WTC11 (cell line): Measurements from ENCODE around the gene TRMT44.
A peak's percentile ranks its signal among the peaks of the same experiment; 100 is the strongest.

ENCODE experiments used
- ESRRA ChIP-seq: sonication (generic); formaldehyde crosslinking; IDR thresholded peaks from 2 replicates; pipeline ENCODE4 v1.8.1; 2022; ENCODE audit warnings: mild to moderate bottlenecking, missing genetic modification reagents, borderline replicate concordance
- JAZF1 ChIP-seq: fragments of 250-450 bp; sonication (Bioruptor Pico); IDR thresholded peaks from 2 replicates; pipeline ENCODE4 v1.9.0; 2021; ENCODE audit warnings: moderate library complexity, mild to moderate bottlenecking, inconsistent platforms
- SOX15 ChIP-seq: fragments of 250-450 bp; sonication (Bioruptor Pico); IDR thresholded peaks from 2 replicates; pipeline ENCODE4 v1.9.0; 2021; ENCODE audit warnings: mild to moderate bottlenecking
- TF ChIP-seq, protein P1 (sequence below): fragments of 250-450 bp; sonication (Bioruptor Pico); IDR thresholded peaks from 2 replicates; pipeline ENCODE4 v1.8.0; 2021; ENCODE audit warnings: mild to moderate bottlenecking
- TF ChIP-seq, protein P2 (sequence below): fragments of 250-450 bp; sonication (Bioruptor Pico); IDR thresholded peaks from 2 replicates; pipeline ENCODE4 v2.1.2; 2022; ENCODE audit warnings: mild to moderate bottlenecking, moderate library complexity
- TF ChIP-seq, protein P3 (sequence below): sonication (generic); formaldehyde crosslinking; IDR thresholded peaks from 2 replicates; pipeline ENCODE4 v1.8.1; 2022; ENCODE audit warnings: mild to moderate bottlenecking, moderate library complexity, missing genetic modification reagents
- TF ChIP-seq, protein P4 (sequence below): fragments of 200-600 bp; IDR thresholded peaks from 2 replicates; pipeline ENCODE4 v1.8.0; 2022; ENCODE audit warnings: antibody characterized with exemption

DNA sequence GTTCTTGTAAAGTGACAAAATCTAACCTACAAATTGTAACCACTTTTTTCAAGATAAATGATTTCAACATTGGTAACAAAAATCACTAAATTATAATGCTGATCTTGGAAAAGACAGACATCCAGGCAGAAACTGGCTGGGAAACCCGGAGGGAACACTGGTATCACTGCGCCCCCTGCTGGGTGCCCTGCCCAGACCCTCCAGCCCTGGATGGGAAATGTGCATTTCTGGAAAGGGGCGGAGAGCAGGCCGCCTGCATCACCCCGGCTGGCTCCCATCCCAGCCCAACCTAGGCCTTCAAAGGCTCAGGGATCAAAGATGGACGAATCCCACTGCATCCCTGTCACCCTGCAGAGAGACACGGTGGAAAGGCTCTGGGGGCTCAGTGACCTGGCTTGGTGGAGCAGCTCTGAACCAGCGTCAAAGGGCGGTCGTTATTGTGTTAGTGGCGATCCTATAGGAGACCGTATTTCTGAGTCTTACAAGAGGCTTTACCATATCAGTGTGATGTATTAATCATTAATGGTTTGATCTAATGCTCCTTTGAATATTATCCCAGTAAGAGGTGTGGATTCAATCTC lies 37.3 kb upstream of the TRMT44 start:
- no peak for TF ChIP-seq ESRRA (CRISPR knock-in tag)
- TF ChIP-seq, protein P1, sequence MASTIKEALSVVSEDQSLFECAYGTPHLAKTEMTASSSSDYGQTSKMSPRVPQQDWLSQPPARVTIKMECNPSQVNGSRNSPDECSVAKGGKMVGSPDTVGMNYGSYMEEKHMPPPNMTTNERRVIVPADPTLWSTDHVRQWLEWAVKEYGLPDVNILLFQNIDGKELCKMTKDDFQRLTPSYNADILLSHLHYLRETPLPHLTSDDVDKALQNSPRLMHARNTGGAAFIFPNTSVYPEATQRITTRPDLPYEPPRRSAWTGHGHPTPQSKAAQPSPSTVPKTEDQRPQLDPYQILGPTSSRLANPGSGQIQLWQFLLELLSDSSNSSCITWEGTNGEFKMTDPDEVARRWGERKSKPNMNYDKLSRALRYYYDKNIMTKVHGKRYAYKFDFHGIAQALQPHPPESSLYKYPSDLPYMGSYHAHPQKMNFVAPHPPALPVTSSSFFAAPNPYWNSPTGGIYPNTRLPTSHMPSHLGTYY (CRISPR knock-in tag), result no peak
- no peak for TF ChIP-seq JAZF1 (CRISPR knock-in tag)
- TF ChIP-seq, protein P2, sequence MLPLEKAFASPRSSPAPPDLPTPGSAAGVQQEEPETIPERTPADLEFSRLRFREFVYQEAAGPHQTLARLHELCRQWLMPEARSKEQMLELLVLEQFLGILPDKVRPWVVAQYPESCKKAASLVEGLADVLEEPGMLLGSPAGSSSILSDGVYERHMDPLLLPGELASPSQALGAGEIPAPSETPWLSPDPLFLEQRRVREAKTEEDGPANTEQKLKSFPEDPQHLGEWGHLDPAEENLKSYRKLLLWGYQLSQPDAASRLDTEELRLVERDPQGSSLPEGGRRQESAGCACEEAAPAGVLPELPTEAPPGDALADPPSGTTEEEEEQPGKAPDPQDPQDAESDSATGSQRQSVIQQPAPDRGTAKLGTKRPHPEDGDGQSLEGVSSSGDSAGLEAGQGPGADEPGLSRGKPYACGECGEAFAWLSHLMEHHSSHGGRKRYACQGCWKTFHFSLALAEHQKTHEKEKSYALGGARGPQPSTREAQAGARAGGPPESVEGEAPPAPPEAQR (CRISPR knock-in tag), result no peak
- TF ChIP-seq, protein P3, sequence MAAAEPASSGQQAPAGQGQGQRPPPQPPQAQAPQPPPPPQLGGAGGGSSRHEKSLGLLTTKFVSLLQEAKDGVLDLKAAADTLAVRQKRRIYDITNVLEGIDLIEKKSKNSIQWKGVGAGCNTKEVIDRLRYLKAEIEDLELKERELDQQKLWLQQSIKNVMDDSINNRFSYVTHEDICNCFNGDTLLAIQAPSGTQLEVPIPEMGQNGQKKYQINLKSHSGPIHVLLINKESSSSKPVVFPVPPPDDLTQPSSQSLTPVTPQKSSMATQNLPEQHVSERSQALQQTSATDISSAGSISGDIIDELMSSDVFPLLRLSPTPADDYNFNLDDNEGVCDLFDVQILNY (CRISPR knock-in tag), result no peak
- no peak for TF ChIP-seq SOX15 (CRISPR knock-in tag)
- TF ChIP-seq, protein P4, sequence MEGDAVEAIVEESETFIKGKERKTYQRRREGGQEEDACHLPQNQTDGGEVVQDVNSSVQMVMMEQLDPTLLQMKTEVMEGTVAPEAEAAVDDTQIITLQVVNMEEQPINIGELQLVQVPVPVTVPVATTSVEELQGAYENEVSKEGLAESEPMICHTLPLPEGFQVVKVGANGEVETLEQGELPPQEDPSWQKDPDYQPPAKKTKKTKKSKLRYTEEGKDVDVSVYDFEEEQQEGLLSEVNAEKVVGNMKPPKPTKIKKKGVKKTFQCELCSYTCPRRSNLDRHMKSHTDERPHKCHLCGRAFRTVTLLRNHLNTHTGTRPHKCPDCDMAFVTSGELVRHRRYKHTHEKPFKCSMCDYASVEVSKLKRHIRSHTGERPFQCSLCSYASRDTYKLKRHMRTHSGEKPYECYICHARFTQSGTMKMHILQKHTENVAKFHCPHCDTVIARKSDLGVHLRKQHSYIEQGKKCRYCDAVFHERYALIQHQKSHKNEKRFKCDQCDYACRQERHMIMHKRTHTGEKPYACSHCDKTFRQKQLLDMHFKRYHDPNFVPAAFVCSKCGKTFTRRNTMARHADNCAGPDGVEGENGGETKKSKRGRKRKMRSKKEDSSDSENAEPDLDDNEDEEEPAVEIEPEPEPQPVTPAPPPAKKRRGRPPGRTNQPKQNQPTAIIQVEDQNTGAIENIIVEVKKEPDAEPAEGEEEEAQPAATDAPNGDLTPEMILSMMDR, result peak; percentile 68; the same call in 1 of the 2 replicates
